Measurements from ENCODE around the gene UNC13C.
"Not testable (repeated sequence)": the region's sequence is repeated elsewhere in the genome, so short reads cannot be mapped to it uniquely, and the experiment has no call there.

The UNC13C gene

DNA sequence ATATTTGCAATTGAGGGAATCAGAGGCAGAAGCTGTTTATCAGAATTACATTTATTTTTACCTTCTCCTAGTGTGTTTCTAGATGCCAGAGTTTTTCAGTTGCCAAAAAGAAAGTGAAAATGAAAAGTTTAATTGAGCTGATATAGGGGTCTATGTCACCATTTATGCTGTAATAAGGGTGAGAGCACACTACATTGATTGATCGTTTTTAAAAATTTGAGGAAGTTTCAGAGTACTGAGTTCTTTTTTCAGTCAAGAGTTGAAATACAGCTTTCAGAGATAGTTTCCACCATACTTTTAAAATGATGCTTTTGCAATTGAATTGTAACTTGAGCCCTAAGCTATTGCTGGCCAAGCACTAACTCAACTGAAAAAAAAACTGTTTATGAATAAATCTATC is 326.9 kb downstream of the UNC13C start:
- no peak for DNase-seq (ENCODE audit: low read depth)

DNA sequence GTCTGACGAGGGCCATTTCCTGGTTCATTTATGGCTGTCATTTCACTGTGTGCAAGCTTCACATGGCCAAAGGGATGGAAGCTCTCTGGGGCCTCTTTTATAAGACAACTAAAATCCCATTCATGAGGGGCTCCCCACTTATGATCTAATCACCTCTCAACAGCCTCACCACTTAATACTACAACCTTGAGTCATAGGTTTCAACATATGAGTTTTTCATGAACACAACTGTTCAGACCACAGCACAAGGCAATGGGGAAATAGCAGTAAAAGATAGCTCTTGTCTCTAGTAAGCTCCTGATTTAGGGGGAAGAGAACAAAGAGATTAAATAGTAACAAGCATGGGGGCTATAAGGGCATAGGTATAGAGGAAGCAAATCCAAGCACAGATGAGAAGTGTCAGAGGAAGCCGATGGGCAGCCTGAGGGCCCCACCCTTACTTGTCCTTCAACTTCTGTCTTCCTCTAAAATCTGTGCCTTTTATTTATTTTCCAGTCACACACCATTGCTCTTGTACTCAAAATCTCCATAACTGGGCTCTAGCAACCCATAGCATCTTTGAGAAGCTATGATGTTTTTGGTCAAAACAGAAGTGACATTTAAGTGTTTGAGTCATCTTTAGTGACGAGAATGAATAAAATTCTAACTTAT is 329.1 kb downstream of the UNC13C start:
- no peak for DNase-seq (ENCODE audit: low read depth)

DNA sequence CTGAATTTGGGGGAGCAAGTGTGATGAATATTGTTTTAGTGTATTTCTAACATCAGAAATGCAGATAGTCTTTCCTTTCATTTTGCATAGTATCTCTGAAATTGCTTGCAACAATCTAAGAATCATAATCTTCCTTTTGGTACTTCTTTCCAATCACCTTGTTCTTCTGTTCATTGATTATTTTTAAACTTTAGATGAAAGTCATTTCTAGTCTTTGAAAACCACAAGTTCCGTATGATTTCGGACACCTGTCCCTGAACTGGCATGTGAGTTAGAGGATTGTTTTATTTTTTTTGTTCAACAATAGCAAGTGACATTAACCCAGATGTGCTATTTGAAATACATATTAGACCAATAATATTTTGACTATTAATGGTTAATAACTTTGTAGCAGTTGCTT is 329.7 kb downstream of the UNC13C start:
- no peak for DNase-seq (ENCODE audit: low read depth)

DNA sequence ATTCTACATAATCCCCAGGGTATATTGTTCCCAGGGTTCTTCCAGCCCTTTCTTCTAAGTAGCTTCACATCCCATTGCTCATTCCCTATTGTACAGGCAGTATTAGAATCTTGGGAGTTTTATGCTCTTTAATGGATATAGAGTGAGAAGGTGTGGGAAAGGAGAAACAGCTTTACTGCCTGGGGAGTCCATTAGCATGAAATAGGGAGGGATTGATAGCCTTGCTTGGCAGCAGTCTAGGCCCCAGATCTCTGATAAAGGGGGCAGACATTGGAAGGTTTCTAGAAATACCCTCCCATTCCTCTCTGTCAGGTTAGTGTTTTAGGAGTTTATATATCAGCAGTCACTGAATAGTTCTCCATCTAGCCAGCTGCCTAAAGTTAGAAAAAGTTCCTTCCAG is 334.3 kb downstream of the UNC13C start:
- no peak for DNase-seq (ENCODE audit: low read depth)

DNA sequence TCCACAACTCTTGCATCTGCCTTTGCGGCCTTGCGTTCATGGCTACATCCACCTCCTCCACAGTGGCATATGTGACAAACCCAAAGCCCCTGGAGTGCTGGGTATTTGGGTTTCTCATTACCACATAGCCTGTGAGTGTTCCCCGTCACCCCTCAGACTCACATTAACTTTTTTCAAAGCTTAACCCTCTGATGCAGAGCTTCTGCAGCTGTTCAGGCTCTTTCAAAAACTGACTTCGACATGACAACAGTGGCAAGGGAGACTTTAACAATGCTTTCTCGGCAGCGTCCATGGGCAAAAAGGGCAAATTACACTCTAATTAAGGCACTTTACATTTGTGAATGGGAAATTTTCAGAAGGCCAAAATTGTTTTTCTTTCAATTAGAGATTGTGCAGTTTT is 343.2 kb downstream of the UNC13C start:
- DNase-seq (ENCODE audit: low read depth), result no peak

DNA sequence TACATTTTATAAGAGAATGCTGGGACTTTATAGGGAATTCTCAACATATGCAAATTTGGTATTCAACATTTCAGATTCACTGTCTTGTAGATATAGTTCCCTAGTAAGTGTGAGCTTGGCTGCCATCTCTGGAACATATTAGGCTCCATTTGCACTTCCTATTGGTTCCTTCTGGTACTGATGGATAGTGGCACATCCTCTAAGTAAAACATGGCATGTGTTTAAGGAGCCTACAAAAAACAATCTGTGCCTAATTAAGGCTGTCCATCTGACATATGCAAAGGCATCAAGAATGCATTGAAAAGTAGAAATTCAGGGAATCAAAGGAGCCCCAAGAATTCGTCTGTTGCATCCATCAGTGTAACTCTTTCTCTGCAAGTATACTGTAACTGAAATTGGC is 344.1 kb downstream of the UNC13C start:
- DNase-seq (ENCODE audit: low read depth), result no peak

DNA sequence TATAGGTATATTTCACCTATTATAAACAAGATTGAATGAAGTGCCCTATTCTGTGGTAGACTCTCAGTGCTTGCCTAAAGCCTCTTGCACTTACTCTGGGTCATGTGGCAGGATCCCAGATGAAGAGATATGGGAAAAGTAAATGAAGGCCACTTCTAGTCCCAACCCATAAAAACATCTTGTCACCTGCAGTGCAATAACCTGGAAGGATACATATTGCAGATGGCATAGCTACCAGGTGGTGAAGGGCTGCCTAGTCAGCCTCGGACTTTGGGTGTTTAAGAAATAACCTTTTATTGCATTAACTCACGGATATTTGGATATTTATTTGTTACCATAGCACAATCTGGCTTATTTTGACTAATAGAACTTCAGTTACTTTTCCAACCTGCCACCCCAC is 367.1 kb downstream of the UNC13C start:
- DNase-seq (ENCODE audit: low read depth), result no peak

DNA sequence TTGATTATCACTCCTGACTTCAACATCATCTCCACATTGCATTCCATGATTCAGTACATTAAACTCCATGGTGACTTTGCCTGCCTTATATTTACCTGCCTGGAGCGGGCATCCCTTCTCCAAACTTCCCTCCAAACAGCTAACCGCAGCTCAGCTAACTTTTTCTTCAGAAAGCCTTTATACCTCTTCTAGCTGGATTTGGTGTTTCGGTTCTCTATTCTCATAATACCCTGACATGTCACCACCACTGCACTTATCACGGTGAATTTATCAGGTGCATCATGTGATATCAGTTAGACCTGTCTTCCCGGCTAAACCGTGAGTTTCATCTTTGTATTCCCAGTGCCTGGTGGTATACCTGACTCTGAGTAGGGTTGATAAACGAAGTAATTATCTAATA is 367.6 kb downstream of the UNC13C start:
- no peak for DNase-seq (ENCODE audit: low read depth)

DNA sequence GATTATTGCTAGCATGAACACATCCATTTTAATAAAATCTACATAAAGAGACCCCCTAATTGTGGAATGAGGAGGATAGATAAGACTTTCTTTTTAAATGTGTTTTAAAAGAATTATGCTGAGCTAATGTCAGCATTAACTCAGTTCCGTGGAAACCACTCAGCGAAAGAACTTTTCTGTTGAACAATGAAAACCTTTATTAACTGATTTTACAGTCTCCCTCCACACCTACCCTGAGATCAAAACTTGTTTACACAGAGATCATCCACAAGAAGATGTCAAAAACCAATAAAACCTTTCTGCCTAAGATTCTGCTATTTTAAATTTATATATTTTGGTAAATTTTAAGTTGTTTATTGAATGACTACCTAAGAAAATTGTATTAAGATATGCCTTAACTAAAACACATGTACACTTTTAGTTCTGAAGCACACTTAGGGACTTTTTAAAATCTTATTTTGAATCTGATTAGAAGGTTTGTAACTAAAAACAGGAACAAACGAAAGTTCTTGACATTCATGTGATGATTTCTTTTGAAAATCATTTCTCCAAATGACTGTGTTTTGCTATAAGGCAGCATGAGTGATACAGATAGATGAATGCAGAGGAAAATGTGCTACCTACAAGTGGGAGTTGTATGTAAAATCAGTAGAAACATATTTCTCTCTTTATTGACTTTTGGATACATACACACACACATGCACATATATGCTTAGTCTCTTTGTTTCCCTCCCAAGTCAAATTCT is 369.0 kb downstream of the UNC13C start:
- DNase-seq (ENCODE audit: low read depth), result no peak

DNA sequence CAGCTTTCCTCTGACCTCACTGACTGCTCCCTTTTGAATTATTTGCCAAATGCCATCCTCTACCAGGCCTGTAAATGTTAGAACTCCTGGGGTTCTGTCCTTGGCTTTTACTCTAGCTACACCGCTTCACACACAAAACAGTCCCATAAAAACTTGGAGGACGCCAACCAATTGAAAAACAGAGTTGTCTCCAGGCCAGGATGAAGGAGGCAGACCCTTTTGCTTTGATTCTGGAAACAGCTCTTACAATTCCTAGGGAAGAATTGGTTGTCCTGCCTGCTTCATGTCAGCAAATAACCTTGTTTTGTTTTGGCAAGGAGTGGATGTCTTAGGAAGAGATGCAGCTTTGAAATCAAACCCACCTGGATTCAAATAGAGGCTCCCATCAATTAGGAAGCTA is 375.5 kb downstream of the UNC13C start:
- DNase-seq (ENCODE audit: low read depth), result no peak

DNA sequence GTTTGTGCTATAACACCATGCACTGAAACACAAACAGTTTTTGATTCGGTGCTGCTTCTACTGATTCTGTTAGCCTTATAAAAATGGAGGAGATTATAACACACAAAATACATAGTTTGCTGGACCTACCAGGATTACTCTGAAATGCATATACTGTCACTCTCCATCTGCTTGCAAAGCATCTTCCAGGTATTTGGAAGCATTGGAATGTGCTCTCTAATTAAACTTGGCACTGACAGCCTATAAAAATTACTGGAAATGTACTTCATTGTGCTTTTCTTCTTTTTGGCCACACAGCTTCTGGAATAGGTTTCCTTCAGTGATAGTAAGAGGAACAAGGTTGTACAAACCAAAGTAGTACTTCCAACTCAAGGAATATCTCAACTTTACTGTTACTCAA is 376.1 kb downstream of the UNC13C start:
- DNase-seq (ENCODE audit: low read depth), result no peak

DNA sequence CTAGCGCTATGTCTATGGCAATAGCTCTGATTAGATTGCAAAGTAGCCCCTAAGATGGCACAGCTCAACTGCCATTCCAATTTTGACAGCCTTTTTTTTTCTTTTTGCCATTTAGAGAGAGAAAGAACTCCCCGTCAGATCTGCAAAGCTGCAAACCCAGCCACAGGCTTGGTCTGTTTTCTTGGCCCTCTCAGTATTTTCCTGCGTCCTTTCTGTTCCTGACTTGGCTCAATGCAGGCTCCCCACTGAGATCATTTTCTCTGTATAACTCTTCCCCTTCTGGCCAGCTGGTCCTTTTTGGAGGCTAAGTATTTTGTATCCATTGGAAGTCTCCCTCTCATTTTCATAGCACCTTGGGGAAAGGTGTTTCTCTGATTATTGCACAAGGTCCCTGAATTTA is 386.7 kb downstream of the UNC13C start:
- DNase-seq (ENCODE audit: low read depth), result no peak

DNA sequence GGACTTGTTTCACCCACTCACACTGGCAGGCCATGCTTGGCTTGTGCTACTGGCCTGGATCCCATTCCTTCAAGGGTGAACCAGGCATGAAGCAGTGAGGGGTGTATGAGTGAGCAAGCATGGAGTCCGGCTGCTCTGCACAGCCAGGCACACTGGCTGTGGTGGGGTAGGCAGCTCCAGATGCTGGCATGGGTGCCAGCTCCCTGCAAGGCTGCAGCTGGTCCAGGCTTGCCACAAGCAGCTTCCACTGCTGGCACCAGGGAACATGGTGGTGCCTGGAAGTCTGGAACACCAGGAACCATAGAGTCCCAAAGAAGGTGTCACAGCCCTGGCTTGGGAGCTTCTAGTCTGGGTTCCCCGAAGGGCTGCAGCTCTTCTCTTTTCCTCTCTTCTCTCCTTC is 395.1 kb downstream of the UNC13C start:
- no peak for DNase-seq (ENCODE audit: low read depth)

DNA sequence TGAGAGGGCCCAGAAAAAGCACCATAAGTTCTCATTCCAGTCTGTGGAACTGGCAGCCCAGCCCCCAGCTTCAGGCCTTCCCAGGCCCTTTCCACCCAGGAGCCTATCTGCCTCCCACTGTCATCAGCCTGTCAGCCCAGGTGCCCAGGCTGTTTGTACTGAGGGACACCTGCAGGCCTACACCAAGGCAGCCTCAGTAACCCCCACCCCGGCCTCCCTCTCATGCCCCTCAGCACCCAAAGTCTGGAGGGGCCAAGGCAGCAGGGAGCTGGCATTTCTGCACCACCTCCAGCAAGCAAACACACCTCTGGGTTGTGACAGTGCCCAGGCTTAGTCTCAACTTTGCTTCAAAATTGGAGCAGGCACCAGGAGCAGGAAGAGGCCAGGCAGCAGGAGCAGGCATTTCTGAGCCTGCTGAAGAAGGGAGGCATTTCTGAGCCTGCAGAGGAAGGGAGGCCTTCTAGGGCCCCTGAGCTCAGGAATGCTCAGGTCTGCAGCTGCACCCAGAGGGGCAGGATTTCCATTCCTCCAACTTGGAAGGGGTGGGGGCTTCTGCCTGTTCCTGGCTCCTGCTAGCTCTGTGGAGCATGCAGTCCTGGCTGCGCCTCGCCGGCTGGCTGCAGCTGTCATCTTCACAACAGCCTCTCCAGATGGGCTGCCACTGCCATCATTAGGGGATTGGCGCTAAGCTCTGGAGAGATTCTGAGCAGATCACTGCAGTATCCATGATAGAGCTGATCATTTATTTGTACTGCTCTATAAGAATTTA is 396.1 kb downstream of the UNC13C start:
- no peak for DNase-seq (ENCODE audit: low read depth)

DNA sequence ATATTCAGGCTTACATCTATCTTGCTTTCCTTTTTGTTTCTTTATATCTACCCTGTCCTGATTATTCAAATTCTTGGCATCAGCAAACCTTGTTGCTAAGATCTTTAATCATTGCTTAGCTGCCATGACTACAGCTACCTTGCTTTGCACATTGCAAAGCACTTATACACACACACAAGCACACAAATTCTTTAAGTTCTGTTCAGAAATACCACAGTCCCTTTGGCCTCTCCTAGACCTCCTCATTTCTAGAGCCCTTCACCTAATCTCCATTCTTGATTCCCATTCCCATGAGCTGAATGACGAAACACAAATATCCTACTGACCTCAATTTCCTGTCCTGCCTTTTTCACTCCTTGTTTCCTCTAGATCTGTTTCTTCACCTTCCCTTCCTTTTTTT is 409.6 kb downstream of the UNC13C start:
- DNase-seq (ENCODE audit: low read depth), result no peak

DNA sequence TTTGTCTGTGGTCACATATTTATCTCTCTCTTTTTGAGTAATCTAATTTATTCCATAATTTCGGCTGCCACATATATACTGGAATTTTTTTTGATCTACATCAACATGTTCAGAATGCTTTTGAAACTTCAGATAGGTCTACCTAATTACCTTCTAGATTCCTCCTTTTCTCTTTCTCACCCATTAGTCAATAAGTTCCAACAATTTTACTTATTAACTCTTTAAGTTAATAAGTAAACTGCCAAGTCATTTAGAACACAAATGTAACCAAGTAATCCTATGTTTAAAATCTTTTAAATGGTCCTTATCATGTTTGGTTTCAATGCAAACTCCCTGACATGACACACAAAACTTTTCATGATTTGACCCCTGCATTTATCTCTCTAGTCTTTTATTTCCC is 410.5 kb downstream of the UNC13C start:
- no peak for DNase-seq (ENCODE audit: low read depth)

DNA sequence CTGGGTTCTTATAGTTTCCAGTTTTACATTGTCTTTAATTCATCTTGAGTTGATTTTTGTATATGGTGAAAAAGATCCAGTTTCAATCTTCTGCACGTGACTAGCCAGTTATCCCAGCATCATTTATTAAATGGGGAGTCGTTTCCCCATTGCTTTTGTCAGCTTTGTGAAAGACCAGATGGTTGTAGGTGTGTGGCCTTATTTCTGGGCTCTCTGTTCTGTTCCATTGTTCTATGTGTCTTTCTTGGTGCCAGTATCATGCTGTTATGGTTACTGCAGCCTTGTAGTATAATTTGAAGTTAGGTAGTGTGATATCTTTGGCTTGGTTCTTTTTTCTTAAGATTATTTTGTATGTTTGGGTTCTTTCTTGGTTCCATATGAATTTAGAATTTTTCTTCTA is 432.2 kb downstream of the UNC13C start:
- no peak for DNase-seq (ENCODE audit: low read depth)

DNA sequence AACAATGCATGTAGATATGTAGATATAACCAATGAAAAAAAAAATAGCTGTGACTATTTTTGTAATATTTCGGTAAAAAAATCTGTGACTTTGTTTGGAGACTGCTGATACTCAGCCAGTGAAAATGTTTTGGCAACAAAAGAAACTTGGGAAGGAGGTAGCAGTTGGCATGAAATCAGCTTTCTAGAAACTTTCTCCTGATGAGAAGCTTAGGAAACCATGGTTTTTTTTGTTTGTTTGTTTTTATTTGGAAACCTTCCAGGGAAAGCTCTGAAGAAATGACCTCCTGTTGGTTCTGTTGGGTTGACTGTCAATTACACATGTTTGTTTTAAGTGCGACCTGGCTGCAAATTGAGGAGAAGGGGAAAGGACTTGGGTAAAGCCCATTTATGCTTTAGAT is 445.9 kb downstream of the UNC13C start:
- no peak for DNase-seq (ENCODE audit: low read depth)

DNA sequence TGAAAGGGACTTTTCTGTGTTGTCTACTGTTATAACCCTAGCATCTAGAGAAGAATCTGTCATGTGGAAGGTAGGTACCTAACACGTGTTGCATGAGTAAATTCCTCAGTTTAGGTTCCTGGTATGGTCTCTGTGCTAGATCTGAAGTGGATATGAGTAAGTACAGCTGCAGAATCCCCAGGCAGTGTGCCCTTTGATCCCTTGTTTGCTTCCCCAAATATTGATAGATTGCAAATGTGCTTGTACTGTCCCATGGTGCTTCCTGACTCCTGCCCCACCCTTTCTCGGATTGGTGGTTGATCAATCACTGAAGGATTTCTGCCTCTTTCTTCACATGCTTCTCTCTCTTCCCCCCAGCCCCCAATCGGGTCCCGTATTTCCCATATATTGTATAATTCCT is 450.4 kb downstream of the UNC13C start:
- DNase-seq (ENCODE audit: low read depth), result no peak

DNA sequence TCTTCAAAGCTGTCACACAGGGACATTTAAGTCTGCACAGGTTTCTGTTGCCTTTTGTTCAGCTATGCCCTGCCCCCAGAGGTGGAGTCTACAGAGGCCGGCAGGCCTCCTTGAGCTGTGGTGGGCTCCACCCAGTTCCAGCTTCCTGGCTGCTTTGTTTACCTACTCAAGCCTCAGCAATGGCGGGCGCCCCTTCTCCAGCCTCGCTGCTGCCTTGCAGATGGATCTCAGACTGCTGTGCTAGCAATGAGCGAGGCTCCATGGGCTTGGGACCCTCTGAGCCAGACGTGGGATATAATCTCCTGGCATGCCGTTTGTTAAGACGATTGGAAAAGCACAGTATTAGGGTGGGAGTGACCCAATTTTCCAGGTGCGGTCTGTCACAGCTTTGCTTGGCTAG is 472.0 kb downstream of the UNC13C start:
- DNase-seq (ENCODE audit: low read depth), result not testable (repeated sequence)

DNA sequence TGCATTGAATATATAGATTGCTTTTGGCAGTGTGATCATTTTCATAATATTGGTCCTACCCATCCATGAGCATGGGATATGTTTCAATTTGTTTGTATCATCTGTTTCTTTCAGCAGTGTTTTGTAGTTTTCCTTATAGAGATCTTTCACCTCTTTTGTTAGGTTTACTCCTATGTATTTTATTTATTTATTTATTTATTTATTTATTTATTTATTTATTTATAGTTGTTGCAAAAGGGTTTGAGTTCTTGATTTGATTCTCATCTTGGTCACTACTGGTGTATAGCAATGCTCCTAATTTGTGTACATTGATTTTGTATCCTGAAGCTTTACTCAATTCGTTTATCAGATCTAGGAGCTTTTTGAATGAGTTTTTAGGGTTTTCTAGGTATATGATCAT is 478.2 kb downstream of the UNC13C start:
- no peak for DNase-seq (ENCODE audit: low read depth)

DNA sequence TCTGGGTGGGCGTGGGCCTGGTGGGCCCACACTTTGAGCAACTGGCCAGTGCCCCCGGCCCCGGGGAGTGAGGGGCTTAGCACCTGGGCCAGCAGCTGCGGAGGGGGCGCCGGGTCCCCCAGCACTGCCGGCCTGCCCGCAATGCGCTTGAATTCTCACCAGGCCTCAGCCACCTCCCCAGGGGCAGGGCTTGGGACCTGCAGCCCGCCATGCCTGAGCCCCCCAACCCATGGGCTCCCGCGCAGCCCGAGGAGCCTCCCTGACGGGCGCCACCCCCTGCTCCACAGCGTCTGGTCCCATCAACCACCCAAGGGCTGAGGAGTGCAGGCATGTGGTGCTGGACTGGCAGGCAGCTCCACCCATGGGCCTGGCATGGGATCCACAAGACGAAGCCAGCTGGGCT is 484.3 kb downstream of the UNC13C start:
- DNase-seq (ENCODE audit: low read depth), result no peak

DNA sequence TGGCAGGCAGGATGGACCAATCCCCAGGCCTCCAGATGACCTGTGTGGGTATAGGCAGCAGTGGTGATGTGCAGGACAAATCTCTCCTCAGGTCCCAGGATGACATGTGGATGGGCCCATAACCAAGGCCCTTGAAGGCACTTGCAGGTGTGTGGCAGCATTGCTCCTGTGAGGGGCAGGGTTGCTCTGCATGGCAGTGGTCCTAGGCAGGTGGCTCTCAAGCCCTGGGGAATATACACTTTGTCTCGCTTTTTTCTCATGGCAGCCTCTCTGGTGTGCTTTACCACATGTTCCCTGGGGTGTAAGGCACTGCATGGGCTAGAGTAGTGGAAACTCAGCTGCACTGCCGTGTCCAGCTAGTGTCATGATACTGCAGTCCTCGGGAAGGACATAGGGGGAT is 503.6 kb downstream of the UNC13C start:
- DNase-seq (ENCODE audit: low read depth), result no peak
